BE2C (cell line): ENCODE results near the gene MYO10.

Source experiments
- DNase-seq: peaks from one replicate; pipeline ENCODE4 v3.0.0-alpha.2; 2020
- H3K27me3 ChIP-seq: fragments of 250-450 bp; sonication (Bioruptor Pico); 2 replicates; pipeline ENCODE4 v1.5.1; 2020; ENCODE audit warnings: mild to moderate bottlenecking
- H3K36me3 ChIP-seq: fragments of 250-450 bp; sonication (Bioruptor Pico); 2 replicates; pipeline ENCODE4 v1.5.1; 2020; ENCODE audit warnings: mild to moderate bottlenecking
- H3K4me1 ChIP-seq: fragments of 250-450 bp; sonication (Bioruptor Pico); 2 replicates; pipeline ENCODE4 v1.5.1; 2020
- H3K4me3 ChIP-seq: 2 replicates; pipeline ENCODE4 v1.5.1; 2011; ENCODE audit warnings: low read depth, low read length
- H3K9me3 ChIP-seq: fragments of 250-450 bp; sonication (Bioruptor Pico); 2 replicates; pipeline ENCODE4 v1.5.1; 2020
- CTCF ChIP-seq: IDR thresholded peaks from 2 replicates; pipeline ENCODE4 v1.5.1; 2012; ENCODE audit warnings: mild to moderate bottlenecking, low read depth, low read length

The MYO10 gene

DNA sequence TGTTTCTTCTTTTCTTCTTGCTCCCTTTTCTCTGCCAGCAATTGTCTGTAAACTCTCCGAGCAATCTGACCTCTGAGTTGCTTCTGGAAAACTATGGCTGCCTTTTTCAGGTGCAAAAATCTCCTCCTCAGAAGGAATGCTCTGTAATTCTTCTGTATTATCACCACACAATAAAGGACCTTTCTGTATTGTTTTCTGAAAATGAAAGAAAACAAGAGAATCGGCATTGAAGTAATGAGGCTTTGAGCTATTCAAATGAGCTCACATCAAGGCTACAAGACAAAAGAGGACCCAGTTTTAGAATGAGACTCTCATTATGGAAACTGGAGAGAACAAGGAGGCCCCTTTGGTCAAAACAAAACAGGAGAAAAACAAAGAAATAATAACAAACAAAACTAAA, 233.1 kb downstream of the MYO10 start:
- Histone ChIP-seq H3K27me3 (no peaks in the 10 kb centered on the region), H3K4me1 (no peaks in the 10 kb centered on the region), H3K36me3 (no peaks in the 10 kb centered on the region), H3K4me3 (no peak overlapping the region), H3K9me3 (no peaks in the 10 kb centered on the region; the same call in 1 of the 2 replicates)
- TF ChIP-seq CTCF = no peak
- DNase-seq = no peak

DNA sequence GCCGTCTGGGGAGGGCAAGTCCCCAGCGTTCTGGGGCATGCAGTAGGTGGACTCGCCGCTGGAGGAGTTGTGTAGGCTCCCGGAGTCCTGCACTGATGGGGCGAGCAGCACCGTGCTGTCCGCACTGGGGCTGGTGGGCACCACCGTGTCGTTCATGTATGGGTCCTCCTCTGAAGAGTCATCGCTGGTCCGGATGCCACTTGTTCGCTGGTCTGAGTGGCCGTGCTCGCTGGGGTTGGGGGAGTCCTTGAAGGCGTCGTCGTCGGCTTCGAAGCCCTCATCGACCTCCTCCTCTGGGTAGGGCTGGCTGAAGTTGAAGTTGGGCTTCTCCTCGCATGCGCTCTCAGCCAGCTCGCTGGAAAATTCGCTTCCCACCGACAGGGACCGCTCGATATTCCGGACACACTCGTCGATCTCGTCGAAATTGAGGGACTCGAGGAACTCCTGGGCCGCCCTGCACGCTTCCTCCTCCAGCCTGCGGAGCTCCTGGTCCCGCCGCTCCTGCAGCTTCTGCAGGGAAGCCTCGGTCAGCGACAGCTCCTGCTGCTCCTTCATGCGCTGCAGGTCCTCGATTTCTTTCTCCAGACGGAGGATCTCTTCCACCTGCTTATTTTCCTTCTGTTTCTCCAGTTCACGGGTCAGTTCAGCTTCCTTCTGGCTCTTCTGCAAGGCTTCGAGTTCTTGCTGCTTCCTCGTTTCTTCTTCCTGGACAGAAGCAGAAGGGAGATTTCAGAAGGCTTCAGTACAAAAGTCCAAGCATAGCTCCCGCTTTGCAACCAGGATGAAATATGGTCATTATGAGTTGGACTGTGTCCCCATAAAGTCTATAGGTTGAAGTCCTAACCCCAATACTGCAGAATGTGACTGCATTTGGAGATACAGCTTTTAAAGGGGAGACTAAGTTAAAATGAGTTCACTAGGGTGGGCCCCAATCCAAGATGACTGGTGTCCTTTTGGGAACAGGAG, 234.7 kb downstream of the MYO10 start:
- H3K36me3 ChIP-seq = no peaks in the 10 kb centered on the region
- no peak for TF ChIP-seq CTCF
- no peaks in the 10 kb centered on the region; the same call in 1 of the 2 replicates for H3K9me3 ChIP-seq
- no peak overlapping the region for H3K4me3 ChIP-seq
- no peaks in the 10 kb centered on the region for H3K4me1 ChIP-seq
- no peak for DNase-seq
- no peaks in the 10 kb centered on the region for H3K27me3 ChIP-seq

DNA sequence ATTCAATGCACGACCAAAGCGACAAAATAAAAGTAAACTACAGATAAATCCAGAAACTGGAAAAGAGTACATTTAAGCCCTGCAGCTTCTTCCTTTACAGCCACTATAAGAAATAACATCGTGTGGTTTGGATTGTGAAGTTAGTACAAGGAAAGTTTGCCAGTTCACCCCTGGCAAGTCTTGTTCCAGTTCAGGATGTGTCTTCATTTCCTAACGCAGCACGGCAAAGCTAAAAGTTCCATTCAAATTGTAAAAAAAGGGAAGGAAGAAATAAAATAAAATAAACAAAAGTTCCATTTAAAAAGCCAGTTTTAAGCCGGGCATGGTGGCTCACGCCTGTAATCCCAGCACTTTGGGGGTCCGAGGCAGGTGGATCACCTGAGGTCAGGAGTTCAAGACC, 236.0 kb downstream of the MYO10 start:
- Histone ChIP-seq H3K4me1 (no peaks in the 10 kb centered on the region), H3K36me3 (no peaks in the 10 kb centered on the region), H3K27me3 (no peaks in the 10 kb centered on the region), H3K4me3 (no peak overlapping the region), H3K9me3 (no peaks in the 10 kb centered on the region; the same call in 1 of the 2 replicates)
- no peak for TF ChIP-seq CTCF
- DNase-seq = no peak

GRCh38 chr5:16695779-16696178, 240.3 kb downstream of the MYO10 start:
- no peak for TF ChIP-seq CTCF
- Histone ChIP-seq H3K9me3 (no peaks in the 10 kb centered on the region; the same call in 1 of the 2 replicates), H3K4me3 (no peak overlapping the region), H3K4me1 (no peaks in the 10 kb centered on the region), H3K36me3 (no peaks in the 10 kb centered on the region), H3K27me3 (no peaks in the 10 kb centered on the region)
- no peak for DNase-seq

GRCh38 chr5:16693879-16694278, 242.2 kb downstream of the MYO10 start:
- no peak overlapping the region for H3K4me3 ChIP-seq
- H3K4me1 ChIP-seq = no peaks in the 10 kb centered on the region
- no peaks in the 10 kb centered on the region for H3K36me3 ChIP-seq
- H3K9me3 ChIP-seq = no peaks in the 10 kb centered on the region; the same call in 1 of the 2 replicates
- TF ChIP-seq CTCF = no peak
- H3K27me3 ChIP-seq = peaks cover 5% of the 10 kb centered on the region; the same call in 1 of the 2 replicates
- no peak for DNase-seq

DNA sequence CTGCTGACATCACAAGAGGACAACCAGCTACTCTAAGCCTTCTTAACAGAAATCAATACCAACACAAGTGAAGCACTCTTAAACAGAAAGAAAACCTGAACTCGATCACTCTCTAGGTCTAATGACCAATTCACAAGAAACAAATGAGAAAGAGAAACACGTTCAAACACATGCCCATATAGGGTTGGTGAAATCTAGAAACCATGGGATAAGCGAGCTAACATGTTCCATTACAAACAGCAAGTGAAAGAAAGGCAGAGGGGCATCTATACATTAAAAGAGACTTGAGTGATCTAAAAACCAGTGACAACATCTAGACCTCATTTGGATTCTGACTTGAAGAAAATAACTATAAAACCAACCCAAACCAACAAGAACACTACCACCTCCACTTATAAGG, 244.4 kb downstream of the MYO10 start:
- Histone ChIP-seq H3K9me3 (no peaks in the 10 kb centered on the region), H3K27me3 (peaks cover 5% of the 10 kb centered on the region; the same call in 1 of the 2 replicates), H3K36me3 (no peaks in the 10 kb centered on the region), H3K4me3 (no peak overlapping the region), H3K4me1 (no peaks in the 10 kb centered on the region)
- TF ChIP-seq CTCF = no peak
- DNase-seq = no peak
